SU-DHL-6 (cell line): ENCODE results near the gene PSIP1.

Experiments used
- H2AFZ ChIP-seq: fragments of 200-600 bp; sonication (generic); 2 replicates; pipeline ENCODE4 v1.6.1; 2014; ENCODE audit warnings: low read depth, mild to moderate bottlenecking, moderate library complexity, mixed read lengths, antibody characterized with exemption, low read length; ENCODE audit not compliant: severe bottlenecking
- H3F3A ChIP-seq: fragments of 200-600 bp; shearing (Covaris generic); 2 replicates; pipeline ENCODE4 v1.6.0; 2016; ENCODE audit warnings: antibody characterized with exemption, mild to moderate bottlenecking; ENCODE audit not compliant: insufficient read depth
- H3K27ac ChIP-seq: fragments of 200-600 bp; sonication (generic); 2 replicates; pipeline ENCODE4 v1.5.1; 2016; ENCODE audit warnings: low read depth, mild to moderate bottlenecking, low read length, moderate library complexity, mixed read lengths
- H3K27me3 ChIP-seq: fragments of 200-600 bp; sonication (generic), shearing (Covaris generic); 2 replicates; pipeline ENCODE4 v1.6.0; 2014; ENCODE audit warnings: mild to moderate bottlenecking, low read length
- H3K36me3 ChIP-seq: fragments of 200-600 bp; sonication (generic); 2 replicates; pipeline ENCODE4 v1.6.1; 2014; ENCODE audit warnings: mild to moderate bottlenecking, low read length, mixed read lengths
- H3K4me2 ChIP-seq: fragments of 300-600, 200-600 bp; shearing (Covaris generic), sonication (generic); 2 replicates; pipeline ENCODE4 v1.6.0; 2014; ENCODE audit warnings: low read length, low read depth, mild to moderate bottlenecking; ENCODE audit not compliant: poor library complexity, severe bottlenecking
- H3K4me3 ChIP-seq: fragments of 200-600 bp; sonication (generic); 2 replicates; pipeline ENCODE4 v1.5.1; 2014; ENCODE audit warnings: antibody characterized with exemption, low read length, mild to moderate bottlenecking, mixed read lengths; ENCODE audit not compliant: insufficient read depth, poor library complexity, severe bottlenecking
- H3K79me2 ChIP-seq: fragments of 200-600 bp; sonication (generic); 2 replicates; pipeline ENCODE4 v1.6.1; 2014; ENCODE audit warnings: mild to moderate bottlenecking, low read length, moderate library complexity; ENCODE audit not compliant: insufficient read depth
- H3K9ac ChIP-seq: fragments of 200-600 bp; sonication (generic); 2 replicates; pipeline ENCODE4 v1.7.0; 2014; ENCODE audit warnings: mild to moderate bottlenecking, low read length
- H3K9me2 ChIP-seq: fragments of 200-600 bp; sonication (generic); replicated peaks from 2 replicates; pipeline ENCODE4 v1.6.1; 2014; ENCODE audit warnings: low read length; ENCODE audit not compliant: insufficient read depth
- H3K9me3 ChIP-seq: fragments of 200-600 bp; sonication (generic); 2 replicates; pipeline ENCODE4 v1.6.1; 2014; ENCODE audit warnings: low read length, mixed read lengths; ENCODE audit not compliant: insufficient read depth
- H4K20me1 ChIP-seq: fragments of 200-600 bp; sonication (generic); 2 replicates; pipeline ENCODE4 v1.6.1; 2014; ENCODE audit warnings: low read depth, mild to moderate bottlenecking, antibody characterized with exemption, low read length, moderate library complexity, mixed read lengths
- CTCF ChIP-seq: fragments of 200-600 bp; sonication (generic); IDR thresholded peaks from one replicate; pipeline ENCODE4 v1.5.1; 2017; ENCODE audit warnings: antibody characterized with exemption, mild to moderate bottlenecking, low read length, moderate library complexity; ENCODE audit not compliant: insufficient read depth, poor library complexity, severe bottlenecking
- EZH2phosphoT487 ChIP-seq: fragments of 200-600 bp; sonication (generic), shearing (Covaris generic); conservative IDR thresholded peaks from 2 replicates; pipeline ENCODE4 v1.6.1; 2018; ENCODE audit warnings: mild to moderate bottlenecking, antibody characterized with exemption, low read length, moderate library complexity, mixed read lengths

The PSIP1 gene

GRCh38 chr9:15492485-15493150, 18.2 kb downstream of the PSIP1 start:
- Histone ChIP-seq H3K27ac (no peak overlapping the region), H2AFZ (no peak overlapping the region), H3F3A (peaks cover 5% of the 10 kb centered on the region; the same call in 1 of the 2 replicates), H3K9ac (no peak overlapping the region), H3K27me3 (no peaks in the 10 kb centered on the region), H3K79me2 (peaks cover 89% of the 10 kb centered on the region), H3K9me2 (no peaks in the 10 kb centered on the region), H3K4me2 (no peak overlapping the region), H4K20me1 (peaks cover 11% of the 10 kb centered on the region; the same call in 1 of the 2 replicates), H3K9me3 (no peaks in the 10 kb centered on the region), H3K4me3 (no peak overlapping the region), H3K36me3 (peaks cover 46% of the 10 kb centered on the region)
- TF ChIP-seq CTCF (no peak), EZH2phosphoT487 (no peak)

- no peak overlapping the region for H2AFZ ChIP-seq
- H3K36me3 ChIP-seq = peaks cover 45% of the 10 kb centered on the region
- H3K79me2 ChIP-seq = peaks cover 84% of the 10 kb centered on the region
- peaks cover 10% of the 10 kb centered on the region; the same call in 1 of the 2 replicates for H4K20me1 ChIP-seq
- H3K4me2 ChIP-seq = no peak overlapping the region
- no peak overlapping the region for H3K4me3 ChIP-seq
- TF ChIP-seq EZH2phosphoT487 (no peak), CTCF (no peak)
- no peak overlapping the region for H3K27ac ChIP-seq
- H3F3A ChIP-seq = peaks cover 5% of the 10 kb centered on the region; the same call in 1 of the 2 replicates
- no peaks in the 10 kb centered on the region for H3K9me3 ChIP-seq
- no peaks in the 10 kb centered on the region for H3K27me3 ChIP-seq
- H3K9me2 ChIP-seq = no peaks in the 10 kb centered on the region
- no peak overlapping the region for H3K9ac ChIP-seq
These were observed 18.8 kb downstream of the PSIP1 start for GRCh38 chr9:15491950-15492349.

GRCh38 chr9:15485836-15486666, 24.7 kb downstream of the PSIP1 start:
- TF ChIP-seq EZH2phosphoT487 (no peak), CTCF (peak; percentile 33)
- H3F3A ChIP-seq = peaks cover 17% of the 10 kb centered on the region; the same call in 1 of the 2 replicates
- peaks cover 45% of the 10 kb centered on the region for H3K36me3 ChIP-seq
- H2AFZ ChIP-seq = no peak overlapping the region
- H3K4me3 ChIP-seq = no peak overlapping the region
- H3K79me2 ChIP-seq = peaks cover 43% of the 10 kb centered on the region
- no peaks in the 10 kb centered on the region for H3K9me3 ChIP-seq
- H3K27me3 ChIP-seq = no peaks in the 10 kb centered on the region
- H3K4me2 ChIP-seq = no peak overlapping the region
- H3K9me2 ChIP-seq = no peaks in the 10 kb centered on the region
- H4K20me1 ChIP-seq = peaks cover 21% of the 10 kb centered on the region; the same call in 1 of the 2 replicates
- H3K27ac ChIP-seq = no peak overlapping the region
- H3K9ac ChIP-seq = no peak overlapping the region
